Gastroesophageal sphincter (tissue), 4 donors: ENCODE data around the gene TRIP12. TPM values are rescaled to one million over a fixed set of nuclear protein-coding genes. Genes with fewer than 3 reads are reported as not detected.
"Not testable (repeated sequence)": the region's sequence is repeated elsewhere in the genome, so short reads cannot be mapped to it uniquely, and the experiment has no call there.

Source experiments
- ATAC-seq: fragments of 150-250 bp; one replicate; pipeline ENCODE4 v1.9.1; 2016; ENCODE audit warnings: mild to moderate bottlenecking, moderate library complexity
- H3K27ac ChIP-seq, 4 donors: fragments of 200-600 bp; sonication (generic) in 3 of 4; 1 replicate in 3 of 4; 2 replicates in 1 of 4; pipeline ENCODE4 v1.5.1; 2016 to 2019
- H3K27me3 ChIP-seq: fragments of 200-600 bp; sonication (generic); one replicate; pipeline ENCODE4 v1.5.1; 2019
- H3K36me3 ChIP-seq, 2 donors: fragments of 200-600 bp; sonication (generic); one replicate each; pipeline ENCODE4 v1.5.1; 2019; ENCODE audit warnings: control low read depth in 1 of 2
- H3K4me1 ChIP-seq, 3 donors: fragments of 200-600 bp; sonication (generic); 1 replicate in 2 of 3; 2 replicates in 1 of 3; pipeline ENCODE4 v1.5.1; 2016 to 2019; ENCODE audit warnings: control low read depth in 2 of 3
- H3K4me3 ChIP-seq, 2 donors: fragments of 200-600 bp; sonication (generic); one replicate each; pipeline ENCODE4 v1.5.1; 2019; ENCODE audit warnings: mild to moderate bottlenecking in 1 of 2, moderate library complexity in 1 of 2
- H3K9me3 ChIP-seq, 3 donors: fragments of 200-600 bp; sonication (generic); one replicate each; pipeline ENCODE4 v1.5.1; 2017 to 2019; ENCODE audit warnings: control low read depth in 2 of 3
- CTCF ChIP-seq, 4 experiments: fragments of 200-600 bp in 2 of 4; fragments of 450-650 bp in 2 of 4; sonication (generic) in 1 of 4; IDR thresholded peaks; one replicate each; pipeline ENCODE4 v1.5.1; 2017 to 2019; ENCODE audit warnings: antibody characterized with exemption in 4 of 4, mild to moderate bottlenecking in 2 of 4, moderate library complexity in 2 of 4
- EP300 ChIP-seq: sonication (generic); formaldehyde crosslinking; IDR thresholded peaks from one replicate; pipeline ENCODE4 v1.6.1; 2017; ENCODE audit warnings: antibody characterized with exemption, mild to moderate bottlenecking
- POLR2A ChIP-seq, 2 donors: fragments of 450-650 bp; IDR thresholded peaks; one replicate each; pipeline ENCODE4 v1.6.1; 2017; ENCODE audit warnings: antibody characterized with exemption in 2 of 2, mild to moderate bottlenecking in 2 of 2, moderate library complexity in 1 of 2
- POLR2AphosphoS5 ChIP-seq: sonication (generic); formaldehyde crosslinking; IDR thresholded peaks from one replicate; pipeline ENCODE4 v1.6.1; 2017; ENCODE audit warnings: antibody characterized with exemption
- WGBS, 2 donors: methylation state at CpG; one replicate each; pipeline ENCODE4 v1.1.5; 2018; ENCODE audit warnings: low coverage in 1 of 2; 5-methylcytosine and 5-hydroxymethylcytosine counted together
- total RNA-seq, 4 donors: library from RNA; depleted of rRNA; stranded (reverse); fragments of >200 nt; gene quantifications; one replicate each; pipeline ENCODE4 v1.1.0, GENCODE V29; 2016

The TRIP12 gene
- total RNA-seq, 4 donors from 2014 or later, result 138 to 203 (median 185) TPM

GRCh38 chr2:229901819-229902218 lies 20.0 kb downstream of the TRIP12 start:
- no peak for ATAC-seq

GRCh38 chr2:229900514-229900913 lies 21.3 kb downstream of the TRIP12 start:
- 89 to 96% methylated on average over 5 to 9 of the region's 9 CpGs for WGBS, 2 donors
- H3K27ac ChIP-seq, H3K9me3 ChIP-seq, H3K27me3 ChIP-seq, H3K4me3 ChIP-seq, H3K36me3 ChIP-seq, ATAC-seq: not testable (repeated sequence)
- peaks cover 0 to 54% (median 4%) of the 10 kb centered on the region in 3 donors for H3K4me1 ChIP-seq

More at GRCh38 chr2:229901819-229902218, 20.0 kb downstream of the TRIP12 start:
- Histone ChIP-seq H3K27ac (no peak overlapping the region), H3K36me3 (peaks cover 0 to 3% of the 10 kb centered on the region in 2 donors), H3K4me3 (no peak overlapping the region), H3K27me3 (no peaks in the 10 kb centered on the region), H3K9me3 (no peaks in the 10 kb centered on the region), H3K4me1 (peaks cover 0 to 47% (median 4%) of the 10 kb centered on the region in 3 donors)
- TF ChIP-seq POLR2A (IDR thresholded peaks at IDR 0.05) (no peak), POLR2AphosphoS5 (no peak), EP300 (no peak), CTCF (IDR thresholded peaks at IDR 0.05) (no peak)
- WGBS, 2 donors, result 10 to 38% methylated on average over 2 to 3 of the region's 3 CpGs

GRCh38 chr2:229900012-229900411 lies 21.8 kb downstream of the TRIP12 start:
- no peak overlapping the region for H3K4me3 ChIP-seq
- no peaks in the 10 kb centered on the region for H3K27me3 ChIP-seq
- TF ChIP-seq EP300 (no peak), CTCF (IDR thresholded peaks at IDR 0.05) (no peak), POLR2AphosphoS5 (no peak), POLR2A (IDR thresholded peaks at IDR 0.05) (no peak)
- WGBS, 2 donors, result 80 to 85% methylated on average over 3 of the region's 3 CpGs
- H3K4me1 ChIP-seq, result peaks cover 0 to 54% (median 4%) of the 10 kb centered on the region in 3 donors
- H3K9me3 ChIP-seq, result no peaks in the 10 kb centered on the region
- no peak overlapping the region for H3K27ac ChIP-seq
- peaks cover 0 to 3% of the 10 kb centered on the region in 2 donors for H3K36me3 ChIP-seq
- ATAC-seq, result no peak

- H3K27me3 ChIP-seq, result no peaks in the 10 kb centered on the region
- TF ChIP-seq POLR2A (IDR thresholded peaks at IDR 0.05) (no peak), POLR2AphosphoS5 (no peak), EP300 (no peak), CTCF (IDR thresholded peaks at IDR 0.05) (no peak)
- no peaks in the 10 kb centered on the region for H3K9me3 ChIP-seq
- peaks cover 1 to 56% (median 4%) of the 10 kb centered on the region in 3 donors for H3K4me1 ChIP-seq
- H3K36me3 ChIP-seq, result peaks cover 0 to 3% of the 10 kb centered on the region in 2 donors
- no peak for ATAC-seq
- 93 to 100% methylated on average over 3 of the region's 3 CpGs for WGBS, 2 donors
- H3K4me3 ChIP-seq, result no peak overlapping the region
- H3K27ac ChIP-seq, result no peak overlapping the region
Observed at GRCh38 chr2:229899604-229900003, 22.2 kb downstream of the TRIP12 start.

- Histone ChIP-seq H3K9me3 (no peaks in the 10 kb centered on the region), H3K27ac (no peak overlapping the region), H3K4me1 (peaks cover 1 to 59% (median 2%) of the 10 kb centered on the region in 3 donors), H3K27me3 (no peaks in the 10 kb centered on the region), H3K36me3 (no peaks in the 10 kb centered on the region), H3K4me3 (no peak overlapping the region)
- ATAC-seq, result no peak
- no peak for TF ChIP-seq POLR2AphosphoS5
- WGBS, 2 donors, result 20 to 46% methylated on average over 1 of the region's 1 CpG
Observed at GRCh38 chr2:229896857-229897256, 25.0 kb downstream of the TRIP12 start.

- TF ChIP-seq CTCF (IDR thresholded peaks at IDR 0.05), result no peak
- no peak for TF ChIP-seq EP300
- TF ChIP-seq POLR2A (IDR thresholded peaks at IDR 0.05), result no peak
- no peak for TF ChIP-seq POLR2AphosphoS5
Observed at GRCh38 chr2:229889023-229889422, 32.8 kb downstream of the TRIP12 start.

More at GRCh38 chr2:229889023-229889422, 32.8 kb downstream of the TRIP12 start:
- Histone ChIP-seq H3K4me1 (peaks cover 0 to 45% (median 0%) of the 10 kb centered on the region in 3 donors), H3K36me3 (peaks cover 0 to 8% of the 10 kb centered on the region in 2 donors), H3K4me3 (no peak overlapping the region), H3K27ac (no peak overlapping the region), H3K9me3 (no peaks in the 10 kb centered on the region), H3K27me3 (no peaks in the 10 kb centered on the region)
- ATAC-seq, result no peak
- WGBS, 2 donors, result 44 to 72% methylated on average over 2 of the region's 2 CpGs
